OCI-LY3 (cell line): ENCODE results near the gene RNF13.

Experiments used
- H2AFZ ChIP-seq: fragments of 200-600, 300-600 bp; shearing (Covaris generic); 2 replicates; pipeline ENCODE4 v1.6.0; 2014; ENCODE audit warnings: antibody characterized with exemption, low read depth, low read length
- H3K27ac ChIP-seq: fragments of 200-600, 300-600 bp; sonication (generic); 2 replicates; pipeline ENCODE4 v1.5.1; 2014; ENCODE audit warnings: mild to moderate bottlenecking, low read length, moderate library complexity, mixed read lengths
- H3K27me3 ChIP-seq: fragments of 200-600, 300-600 bp; sonication (generic); 2 replicates; pipeline ENCODE4 v1.6.1; 2014; ENCODE audit warnings: low read depth, low read length, mixed read lengths
- H3K36me3 ChIP-seq: fragments of 200-600, 300-600 bp; sonication (generic); replicated peaks from 2 replicates; pipeline ENCODE3; 2014; ENCODE audit warnings: low read depth, low read length, mixed read lengths
- H3K4me1 ChIP-seq: fragments of 300-600, 200-600 bp; sonication (generic); 2 replicates; pipeline ENCODE4 v1.6.1; 2014; ENCODE audit warnings: low read length, mixed read lengths
- H3K4me2 ChIP-seq: fragments of 200-600, 300-600 bp; sonication (generic); 2 replicates; pipeline ENCODE4 v1.6.1; 2014; ENCODE audit warnings: low read length, mixed read lengths
- H3K4me3 ChIP-seq: fragments of 300-600, 200-600 bp; sonication (generic); 2 replicates; pipeline ENCODE4 v1.5.1; 2014; ENCODE audit warnings: antibody characterized with exemption, mild to moderate bottlenecking, low read length, moderate library complexity
- H3K79me2 ChIP-seq: fragments of 300-600, 200-600 bp; shearing (Covaris generic); 2 replicates; pipeline ENCODE4 v1.6.1; 2014; ENCODE audit warnings: mild to moderate bottlenecking, low read length, mixed read lengths
- H3K9ac ChIP-seq: fragments of 300-600, 200-600 bp; shearing (Covaris generic); 2 replicates; pipeline ENCODE4 v1.6.0; 2014; ENCODE audit warnings: mild to moderate bottlenecking, low read length, moderate library complexity
- H3K9me3 ChIP-seq: fragments of 200-600, 300-600 bp; shearing (Covaris generic); 2 replicates; pipeline ENCODE4 v1.6.1; 2014; ENCODE audit warnings: low read length, mixed read lengths; ENCODE audit not compliant: insufficient read depth
- H4K20me1 ChIP-seq: fragments of 200-600, 300-600 bp; sonication (generic); 2 replicates; pipeline ENCODE4 v1.6.1; 2016; ENCODE audit warnings: low read length, mixed read lengths; ENCODE audit not compliant: insufficient read depth
- EZH2phosphoT487 ChIP-seq: fragments of 200-600 bp; shearing (Covaris generic); IDR thresholded peaks from 2 replicates; pipeline ENCODE4 v1.6.1; 2018; ENCODE audit warnings: antibody characterized with exemption, mixed run types, low read depth
- TF ChIP-seq, protein P1 (sequence below): fragments of 200-600, 300-600 bp; sonication (generic); IDR thresholded peaks from 2 replicates; pipeline ENCODE4 v1.5.1; 2014; ENCODE audit warnings: antibody characterized with exemption, low read length, low read depth

The RNF13 gene

DNA sequence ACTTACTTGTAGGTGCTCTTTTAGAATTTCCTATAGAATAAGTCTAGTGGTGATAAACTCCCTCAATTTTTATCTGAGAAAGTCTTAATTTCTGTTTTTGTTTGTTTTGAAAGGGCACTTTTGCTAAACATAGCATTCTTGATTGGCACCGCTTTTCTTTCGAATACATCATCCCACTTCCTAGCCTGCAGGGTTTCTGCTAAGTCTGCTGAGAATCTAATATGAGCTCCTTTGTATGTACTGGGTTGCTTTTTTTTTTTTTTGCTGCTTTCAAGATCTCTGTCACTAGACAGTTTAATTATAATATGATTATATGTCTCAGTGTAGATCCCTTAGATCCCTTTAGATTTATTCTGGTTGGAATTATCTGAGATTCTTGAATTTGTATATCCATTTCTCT lies 136.2 kb downstream of the RNF13 start:
- Histone ChIP-seq H3K27me3 (no peaks in the 10 kb centered on the region), H3K9ac (no peak overlapping the region), H3K79me2 (no peaks in the 10 kb centered on the region), H3K27ac (no peak overlapping the region), H3K36me3 (peaks cover 7% of the 10 kb centered on the region), H2AFZ (no peak overlapping the region), H3K9me3 (no peaks in the 10 kb centered on the region), H4K20me1 (peaks cover 16% of the 10 kb centered on the region), H3K4me1 (peaks cover 12% of the 10 kb centered on the region), H3K4me3 (no peak overlapping the region), H3K4me2 (no peak overlapping the region)
- TF ChIP-seq EZH2phosphoT487, result no peak
- TF ChIP-seq, protein P1, sequence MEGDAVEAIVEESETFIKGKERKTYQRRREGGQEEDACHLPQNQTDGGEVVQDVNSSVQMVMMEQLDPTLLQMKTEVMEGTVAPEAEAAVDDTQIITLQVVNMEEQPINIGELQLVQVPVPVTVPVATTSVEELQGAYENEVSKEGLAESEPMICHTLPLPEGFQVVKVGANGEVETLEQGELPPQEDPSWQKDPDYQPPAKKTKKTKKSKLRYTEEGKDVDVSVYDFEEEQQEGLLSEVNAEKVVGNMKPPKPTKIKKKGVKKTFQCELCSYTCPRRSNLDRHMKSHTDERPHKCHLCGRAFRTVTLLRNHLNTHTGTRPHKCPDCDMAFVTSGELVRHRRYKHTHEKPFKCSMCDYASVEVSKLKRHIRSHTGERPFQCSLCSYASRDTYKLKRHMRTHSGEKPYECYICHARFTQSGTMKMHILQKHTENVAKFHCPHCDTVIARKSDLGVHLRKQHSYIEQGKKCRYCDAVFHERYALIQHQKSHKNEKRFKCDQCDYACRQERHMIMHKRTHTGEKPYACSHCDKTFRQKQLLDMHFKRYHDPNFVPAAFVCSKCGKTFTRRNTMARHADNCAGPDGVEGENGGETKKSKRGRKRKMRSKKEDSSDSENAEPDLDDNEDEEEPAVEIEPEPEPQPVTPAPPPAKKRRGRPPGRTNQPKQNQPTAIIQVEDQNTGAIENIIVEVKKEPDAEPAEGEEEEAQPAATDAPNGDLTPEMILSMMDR, result no peak

DNA sequence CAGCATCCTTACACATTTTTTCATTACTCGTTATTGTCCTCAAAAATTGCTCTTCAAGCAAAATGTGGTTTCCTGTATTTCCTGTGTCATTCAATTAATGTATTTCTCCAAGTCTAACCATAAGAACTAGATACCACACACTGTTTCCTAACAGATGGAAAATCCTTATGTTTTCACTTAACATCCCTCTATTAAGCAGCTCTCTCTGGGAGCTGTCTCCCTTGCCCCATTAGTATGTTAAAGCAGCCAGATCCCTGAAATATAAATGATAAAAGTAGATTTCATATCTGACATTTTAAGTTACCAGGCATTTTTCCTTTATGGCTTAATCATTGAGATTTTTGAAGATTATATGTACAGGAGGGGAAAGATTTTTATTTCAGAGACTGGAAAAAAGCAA lies 141.8 kb downstream of the RNF13 start:
- no peak overlapping the region for H3K4me2 ChIP-seq
- no peak overlapping the region for H3K9ac ChIP-seq
- H3K79me2 ChIP-seq, result no peaks in the 10 kb centered on the region
- H4K20me1 ChIP-seq, result no peaks in the 10 kb centered on the region; the same call in 1 of the 2 replicates
- no peak overlapping the region for H3K4me3 ChIP-seq
- H3K4me1 ChIP-seq, result peaks cover 9% of the 10 kb centered on the region
- H3K27me3 ChIP-seq, result no peaks in the 10 kb centered on the region
- no peak overlapping the region for H2AFZ ChIP-seq
- no peaks in the 10 kb centered on the region for H3K9me3 ChIP-seq
- no peak overlapping the region for H3K27ac ChIP-seq
- peaks cover 7% of the 10 kb centered on the region for H3K36me3 ChIP-seq
- TF ChIP-seq, protein P1, result no peak
- no peak for TF ChIP-seq EZH2phosphoT487

DNA sequence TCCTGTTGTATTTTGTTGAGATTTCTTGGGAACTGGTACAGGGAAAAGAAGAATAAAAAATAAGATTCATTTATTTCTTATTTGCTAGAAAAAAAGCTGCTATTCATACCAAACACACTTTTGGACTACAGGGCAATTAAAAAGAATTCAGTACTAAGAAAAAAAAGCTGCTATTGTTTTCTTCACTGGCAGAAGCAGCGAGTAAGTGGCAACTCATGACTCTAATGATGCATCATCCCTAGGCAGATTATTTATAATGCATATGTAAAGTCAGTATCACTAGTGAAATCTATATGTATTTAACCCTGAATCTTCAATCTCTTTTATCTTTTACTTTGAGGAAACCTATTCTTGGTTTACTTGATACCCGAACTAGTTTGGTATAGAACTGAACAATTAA lies 142.4 kb downstream of the RNF13 start:
- no peak for TF ChIP-seq EZH2phosphoT487
- TF ChIP-seq, protein P1, result no peak
- Histone ChIP-seq H3K27me3 (no peaks in the 10 kb centered on the region), H3K79me2 (no peaks in the 10 kb centered on the region), H3K27ac (no peak overlapping the region), H3K9me3 (no peaks in the 10 kb centered on the region), H2AFZ (no peak overlapping the region), H4K20me1 (no peaks in the 10 kb centered on the region; the same call in 1 of the 2 replicates), H3K9ac (no peak overlapping the region), H3K4me2 (no peak overlapping the region), H3K36me3 (peaks cover 7% of the 10 kb centered on the region), H3K4me1 (peaks cover 9% of the 10 kb centered on the region), H3K4me3 (no peak overlapping the region)

DNA sequence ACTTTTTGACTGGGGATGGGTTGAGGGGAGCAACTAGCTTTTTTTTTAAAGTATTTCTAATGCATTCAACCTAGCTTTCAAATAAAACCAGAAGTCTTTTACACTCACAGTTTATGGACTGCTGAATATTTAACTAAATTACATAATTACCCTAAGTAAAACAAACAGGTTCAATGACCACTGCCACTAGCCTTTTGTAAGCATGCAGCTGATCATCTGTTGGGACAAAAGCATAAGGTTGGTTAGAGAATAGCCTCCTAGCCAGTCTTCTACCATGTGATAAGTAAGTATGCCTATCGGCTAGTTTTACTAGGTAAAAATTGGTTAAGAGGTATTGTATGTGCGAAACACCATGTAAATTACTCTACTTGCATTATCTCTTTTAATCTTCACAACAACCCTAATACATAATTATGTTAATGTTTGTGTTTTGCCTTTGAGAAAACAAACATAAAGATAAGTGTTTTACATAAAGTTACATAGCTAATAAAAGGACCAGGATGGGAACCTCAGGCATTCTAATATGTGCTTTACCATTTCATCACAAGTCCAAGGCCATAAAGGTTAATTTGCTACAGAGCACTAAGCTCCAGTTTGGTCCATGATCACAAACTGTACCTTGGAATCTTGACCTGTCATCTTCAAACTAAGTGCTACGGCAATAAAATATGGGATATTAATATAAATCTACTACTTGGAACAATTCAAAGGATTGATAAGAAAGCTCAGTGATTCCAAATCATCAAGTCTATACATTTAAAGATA lies 144.5 kb downstream of the RNF13 start:
- Histone ChIP-seq H3K9me3 (no peaks in the 10 kb centered on the region), H3K4me1 (peaks cover 9% of the 10 kb centered on the region), H3K9ac (no peak overlapping the region), H3K4me3 (no peak overlapping the region), H3K36me3 (no peaks in the 10 kb centered on the region), H3K4me2 (no peak overlapping the region), H4K20me1 (no peaks in the 10 kb centered on the region), H3K27me3 (no peaks in the 10 kb centered on the region), H3K27ac (no peak overlapping the region), H3K79me2 (no peaks in the 10 kb centered on the region), H2AFZ (no peak overlapping the region)
- TF ChIP-seq, protein P1, result no peak
- TF ChIP-seq EZH2phosphoT487, result no peak
